Suprapubic skin (tissue), 4 donors: ENCODE measurements around the gene KLRC1. TPM values are rescaled to one million over a fixed set of nuclear protein-coding genes. Genes with fewer than 3 reads are reported as not detected.
"Not testable (repeated sequence)": the region's sequence is repeated elsewhere in the genome, so short reads cannot be mapped to it uniquely, and the experiment has no call there.

Experiments
- DNase-seq, 2 donors: peaks; one replicate each; pipeline ENCODE4 v3.0.0-alpha.2; 2019; ENCODE audit warnings: low spot score in 2 of 2
- H3K27ac ChIP-seq: fragments of 200-600 bp; sonication (generic); one replicate; pipeline ENCODE4 v1.5.1; 2019
- H3K27me3 ChIP-seq: fragments of 200-600 bp; sonication (generic); one replicate; pipeline ENCODE4 v1.5.1; 2019
- H3K36me3 ChIP-seq: fragments of 200-600 bp; sonication (generic); one replicate; pipeline ENCODE4 v1.5.1; 2019
- H3K4me1 ChIP-seq: fragments of 200-600 bp; sonication (generic); one replicate; pipeline ENCODE4 v1.5.1; 2019
- H3K4me3 ChIP-seq: fragments of 200-600 bp; sonication (generic); one replicate; pipeline ENCODE4 v1.5.1; 2019; ENCODE audit warnings: mild to moderate bottlenecking
- H3K9me3 ChIP-seq: fragments of 200-600 bp; sonication (generic); one replicate; pipeline ENCODE4 v1.5.1; 2019
- CTCF ChIP-seq, 2 donors: fragments of 200-600 bp in 1 of 2; fragments of 450-650 bp in 1 of 2; sonication (generic) in 1 of 2; IDR thresholded peaks; one replicate each; pipeline ENCODE4 v1.5.1; 2016 to 2019; ENCODE audit warnings: antibody characterized with exemption in 2 of 2, mild to moderate bottlenecking in 1 of 2, moderate library complexity in 1 of 2
- EP300 ChIP-seq: sonication (generic); formaldehyde crosslinking; IDR thresholded peaks from one replicate; pipeline ENCODE4 v1.6.1; 2017; ENCODE audit warnings: antibody characterized with exemption
- POLR2A ChIP-seq, 2 donors: fragments of 450-650 bp; IDR thresholded peaks; one replicate each; pipeline ENCODE4 v1.6.1; 2017; ENCODE audit warnings: antibody characterized with exemption in 2 of 2, mild to moderate bottlenecking in 2 of 2, moderate library complexity in 2 of 2
- POLR2AphosphoS5 ChIP-seq, 3 donors: sonication (generic); formaldehyde crosslinking; IDR thresholded peaks; one replicate each; pipeline ENCODE4 v1.6.1; 2017; ENCODE audit warnings: antibody characterized with exemption in 3 of 3
- WGBS: methylation state at CpG from one replicate; pipeline ENCODE4 v1.1.5; 2018; 5-methylcytosine and 5-hydroxymethylcytosine counted together
- total RNA-seq, 4 donors: library from RNA; depleted of rRNA; stranded (reverse); fragments of >200 nt; gene quantifications; one replicate each; pipeline ENCODE4 v1.1.0, GENCODE V29; 2016

Gene KLRC1
- total RNA-seq, 4 donors from 2014 or later = not detected

DNA sequence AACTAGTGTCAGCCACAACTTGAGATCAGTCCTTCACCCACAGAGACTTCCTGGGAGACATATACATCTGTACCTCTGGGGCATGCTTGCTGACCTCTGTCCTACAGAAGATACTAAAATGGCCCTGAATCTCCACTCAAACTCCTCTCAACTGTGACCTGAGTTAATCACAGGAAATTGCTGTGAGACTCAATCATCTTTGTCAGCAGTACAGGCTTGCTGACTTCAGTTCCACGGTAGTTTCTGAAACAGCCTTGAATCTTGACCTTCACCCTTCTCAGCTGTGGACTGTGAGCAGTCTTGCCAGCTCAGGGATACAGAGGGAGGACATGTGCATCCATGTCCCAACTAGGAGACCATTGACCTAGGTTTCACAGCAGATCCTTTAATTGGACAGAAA is 1.4 kb upstream of the KLRC1 start:
- no peaks in the 10 kb centered on the region for H3K4me1 ChIP-seq
- no peak overlapping the region for H3K27ac ChIP-seq
- TF ChIP-seq POLR2AphosphoS5 (IDR thresholded peaks at IDR 0.05) (no peak), POLR2A (IDR thresholded peaks at IDR 0.05) (no peak), CTCF (IDR thresholded peaks at IDR 0.05) (no peak), EP300 (no peak)
- WGBS = 100% methylated on average over 1 of the region's 1 CpG
- no peak for DNase-seq
- peaks cover 16% of the 10 kb centered on the region for H3K9me3 ChIP-seq
- H3K27me3 ChIP-seq = no peaks in the 10 kb centered on the region
- no peaks in the 10 kb centered on the region for H3K36me3 ChIP-seq
- H3K4me3 ChIP-seq = no peak overlapping the region

DNA sequence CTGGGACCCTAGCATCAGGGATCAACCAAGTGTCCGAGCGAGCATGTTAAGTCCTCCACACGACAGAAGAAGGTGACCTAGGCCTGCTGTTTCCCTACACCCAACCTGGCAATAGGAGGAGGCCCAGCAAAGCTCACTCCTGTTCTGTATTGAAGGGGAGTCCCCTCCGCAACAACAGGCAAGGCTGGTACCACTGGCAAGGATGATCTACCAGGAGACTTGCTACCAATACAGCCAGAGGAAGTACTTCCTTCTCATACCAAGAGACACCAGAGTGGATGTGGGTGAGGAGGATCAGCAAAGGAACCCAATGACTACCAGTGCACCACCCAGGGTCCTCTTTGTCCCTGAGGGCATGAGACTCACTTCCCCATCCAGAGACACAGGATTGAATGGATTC is 4.9 kb downstream of the KLRC1 start:
- WGBS = 91% methylated on average over 4 of the region's 4 CpGs
- Histone ChIP-seq H3K4me1 (no peaks in the 10 kb centered on the region), H3K36me3 (no peaks in the 10 kb centered on the region), H3K4me3 (no peak overlapping the region), H3K9me3 (no peaks in the 10 kb centered on the region), H3K27ac (no peak overlapping the region), H3K27me3 (no peaks in the 10 kb centered on the region)
- TF ChIP-seq POLR2A (IDR thresholded peaks at IDR 0.05) (no peak), CTCF (IDR thresholded peaks at IDR 0.05) (no peak), EP300 (no peak), POLR2AphosphoS5 (IDR thresholded peaks at IDR 0.05) (no peak)
- no peak for DNase-seq

DNA sequence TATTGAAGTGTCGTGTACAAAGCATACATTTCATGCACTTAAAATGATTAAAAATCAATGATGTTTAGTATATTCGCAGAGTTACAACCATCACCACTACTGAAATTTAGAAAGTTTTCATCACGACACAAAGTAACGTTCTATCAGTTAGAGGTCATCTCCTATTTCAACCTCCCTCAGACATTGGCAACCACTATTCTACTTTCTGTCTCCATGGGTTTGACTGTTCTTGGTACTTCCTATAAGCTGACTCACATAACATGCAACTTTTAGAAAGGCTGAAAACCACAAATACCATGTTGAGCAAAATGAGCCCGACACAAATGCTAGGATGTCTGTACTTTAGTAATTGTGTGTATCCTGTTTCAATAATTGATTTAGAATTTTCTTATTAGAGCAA is 7.1 kb downstream of the KLRC1 start:
- not testable (repeated sequence) for DNase-seq, H3K27me3 ChIP-seq
- WGBS = 83% methylated on average over 5 of the region's 5 CpGs

GRCh38 chr12:10441144-10441543 is 12.0 kb downstream of the KLRC1 start:
- not testable (repeated sequence) for H3K27me3 ChIP-seq, H3K4me1 ChIP-seq, H3K4me3 ChIP-seq, DNase-seq, H3K9me3 ChIP-seq, H3K27ac ChIP-seq, H3K36me3 ChIP-seq
- WGBS = 89% methylated on average over 8 of the region's 8 CpGs

More for the DNA sequence above, 7.1 kb downstream of the KLRC1 start:
- not testable (repeated sequence) for H3K36me3 ChIP-seq, H3K4me3 ChIP-seq, H3K4me1 ChIP-seq, H3K9me3 ChIP-seq, H3K27ac ChIP-seq

- not testable (repeated sequence) for H3K36me3 ChIP-seq, H3K27me3 ChIP-seq, DNase-seq, H3K4me3 ChIP-seq, H3K4me1 ChIP-seq, H3K27ac ChIP-seq, H3K9me3 ChIP-seq
- 60% methylated on average over 2 of the region's 2 CpGs for WGBS
These were observed 13.4 kb downstream of the KLRC1 start for GRCh38 chr12:10439608-10440274.

DNA sequence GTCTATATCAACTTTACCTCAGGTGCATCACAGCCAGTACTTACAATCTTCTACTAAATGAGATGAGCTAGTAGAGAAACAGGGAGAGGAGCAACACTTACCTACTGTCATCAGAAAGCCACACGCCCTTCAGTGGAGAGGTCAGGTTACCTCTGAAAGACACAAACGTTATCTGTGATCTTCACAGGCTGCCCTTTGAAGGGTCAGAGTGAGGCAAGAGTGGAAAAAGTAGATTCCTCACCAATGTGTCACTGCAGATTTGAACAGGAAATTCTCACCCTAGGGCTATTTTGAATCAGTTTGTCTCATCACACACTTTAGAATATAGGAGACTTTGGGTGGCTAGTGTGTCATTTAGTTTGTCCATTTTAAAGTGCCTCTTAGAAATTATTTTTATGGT is 15.6 kb downstream of the KLRC1 start:
- DNase-seq, H3K27me3 ChIP-seq, H3K36me3 ChIP-seq, H3K4me3 ChIP-seq, H3K4me1 ChIP-seq, H3K9me3 ChIP-seq, H3K27ac ChIP-seq: not testable (repeated sequence)
- WGBS = 0% methylated on average over 1 of the region's 2 CpGs

GRCh38 chr12:10435816-10436215 is 17.4 kb downstream of the KLRC1 start, which contains the start of gene KLRC2:
TSS of gene KLRC2 (minus strand) at chr12:10436010. CDS start at chr12:10435986, 24 bp downstream.
- WGBS = 63% methylated on average over 3 of the region's 3 CpGs
- H3K27ac ChIP-seq, H3K36me3 ChIP-seq, H3K4me1 ChIP-seq, H3K9me3 ChIP-seq, H3K4me3 ChIP-seq, DNase-seq, H3K27me3 ChIP-seq: not testable (repeated sequence)

DNA sequence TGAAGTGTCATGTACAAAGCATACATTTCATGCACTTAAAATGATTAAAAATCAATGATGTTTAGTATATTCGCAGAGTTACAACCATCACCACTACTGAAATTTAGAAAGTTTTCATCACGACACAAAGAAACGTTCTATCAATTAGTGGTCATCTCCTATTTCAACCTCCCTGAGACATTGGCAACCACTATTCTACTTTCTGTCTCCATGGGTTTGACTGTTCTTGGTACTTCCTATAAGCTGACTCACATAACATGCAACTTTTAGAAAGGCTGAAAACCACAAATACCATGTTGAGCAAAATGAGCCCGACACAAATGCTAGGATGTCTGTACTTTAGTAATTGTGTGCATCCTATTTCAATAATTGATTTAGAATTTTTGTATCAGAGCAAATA is 22.6 kb downstream of the KLRC1 start:
- H3K9me3 ChIP-seq, H3K27ac ChIP-seq, H3K4me3 ChIP-seq, H3K36me3 ChIP-seq, H3K27me3 ChIP-seq, DNase-seq, H3K4me1 ChIP-seq: not testable (repeated sequence)
- WGBS = 90% methylated on average over 4 of the region's 4 CpGs

DNA sequence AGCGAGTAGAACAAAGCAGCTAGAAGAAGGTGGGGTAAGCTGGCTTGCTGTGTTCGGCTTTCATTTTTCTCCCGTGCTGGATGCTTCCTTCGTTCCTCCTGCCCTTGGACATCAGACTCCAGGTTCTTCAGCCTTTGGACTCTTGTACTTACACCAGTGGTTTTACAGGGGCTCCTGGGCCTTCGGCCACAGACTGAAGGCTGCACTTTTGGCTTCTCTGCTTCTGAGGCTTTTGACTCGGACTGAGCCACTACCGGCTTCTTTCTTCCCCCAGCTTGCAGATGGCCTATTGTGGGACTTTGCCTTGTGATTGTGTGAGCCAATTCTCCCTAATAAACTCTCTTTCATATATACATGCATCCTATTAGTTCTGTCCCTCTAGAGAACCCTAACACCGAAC is 27.2 kb downstream of the KLRC1 start:
- H3K27ac ChIP-seq, H3K36me3 ChIP-seq, H3K4me3 ChIP-seq, H3K9me3 ChIP-seq, H3K27me3 ChIP-seq, H3K4me1 ChIP-seq, DNase-seq: not testable (repeated sequence)
- WGBS = 85% methylated on average over 7 of the region's 8 CpGs

DNA sequence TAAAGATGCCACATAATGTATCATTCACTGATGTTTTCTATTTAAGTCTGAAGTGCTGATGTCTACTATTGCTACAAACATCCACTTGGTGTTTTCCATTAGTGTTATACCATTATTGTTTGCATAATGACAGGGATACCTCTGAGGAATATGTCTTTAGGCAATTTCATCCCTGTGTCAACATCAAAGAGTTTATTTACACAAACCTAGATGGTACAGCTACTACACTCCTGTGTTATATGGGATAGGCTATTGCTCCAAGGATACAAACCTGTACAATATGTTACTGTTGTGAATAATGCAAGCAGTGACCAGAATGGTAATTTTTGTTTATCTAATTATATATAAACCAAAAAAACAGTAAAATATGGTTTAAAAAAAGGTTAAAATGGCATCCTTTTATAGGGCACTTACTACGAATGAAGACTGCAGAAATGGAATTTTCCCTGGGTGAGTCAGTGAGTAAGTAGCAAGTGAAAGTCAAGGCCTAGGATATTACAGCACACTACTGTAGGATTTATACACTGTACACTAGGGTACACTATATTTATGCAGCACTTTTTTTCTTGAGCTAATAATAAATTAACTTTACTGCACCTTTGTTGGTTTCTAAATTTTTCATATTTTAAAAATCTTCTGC is 28.8 kb downstream of the KLRC1 start:
- not testable (repeated sequence) for H3K36me3 ChIP-seq, H3K27ac ChIP-seq, H3K9me3 ChIP-seq, H3K4me3 ChIP-seq, DNase-seq, H3K27me3 ChIP-seq, H3K4me1 ChIP-seq
- WGBS = no CpG with 5 or more reads among the region's 1 CpG

GRCh38 chr12:10422159-10422558 is 31.0 kb downstream of the KLRC1 start:
- not testable (repeated sequence) for H3K4me3 ChIP-seq, H3K36me3 ChIP-seq, H3K9me3 ChIP-seq, H3K4me1 ChIP-seq, H3K27ac ChIP-seq, DNase-seq, H3K27me3 ChIP-seq
- 17% methylated on average over 2 of the region's 3 CpGs for WGBS

GRCh38 chr12:10420334-10420733 is 32.8 kb downstream of the KLRC1 start, which contains the start of gene KLRC3:
TSS of gene KLRC3 (minus strand) at chr12:10420595. CDS start at chr12:10420550, 45 bp downstream.
- H3K4me1 ChIP-seq, H3K27me3 ChIP-seq, DNase-seq, H3K9me3 ChIP-seq, H3K36me3 ChIP-seq, H3K4me3 ChIP-seq, H3K27ac ChIP-seq: not testable (repeated sequence)
- 29% methylated on average over 1 of the region's 1 CpG for WGBS
